GM18517 (cell line): ENCODE results near the gene SLC38A11.

Experiments
- ATAC-seq: cut with Tn5 transposase; IDR thresholded peaks from one replicate; pipeline ENCODE4 v1.9.1; 2021; ENCODE audit warnings: mild to moderate bottlenecking, moderate library complexity; ENCODE audit not compliant: unreplicated experiment

SLC38A11 gene

DNA sequence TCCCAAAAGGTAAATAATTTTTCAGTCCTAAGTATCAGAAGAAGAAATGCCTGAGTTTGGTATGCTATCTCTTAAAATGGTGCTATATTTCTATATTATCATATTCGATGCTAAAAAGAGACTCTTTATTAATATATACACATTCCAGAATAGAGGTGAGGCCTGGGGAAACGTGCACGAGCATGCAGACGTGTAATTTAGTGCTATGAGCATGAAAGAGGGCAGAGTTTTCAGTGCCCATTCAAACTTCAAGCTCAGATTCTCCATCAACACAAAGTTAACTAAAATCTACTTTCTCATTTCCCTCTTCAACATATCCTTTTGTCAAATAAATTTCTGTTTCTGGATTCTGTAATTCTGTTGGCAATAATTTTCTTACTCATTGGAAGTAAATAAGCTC is 108.0 kb downstream of the SLC38A11 start:
- no peak for ATAC-seq

GRCh38 chr2:164846276-164846675 is 109.0 kb downstream of the SLC38A11 start:
- ATAC-seq: no peak
